Neutrophil (primary cell): ENCODE data around the gene SLC25A26.

Experiments
- H3K27ac ChIP-seq: fragments of 200-600 bp; sonication (generic); 2 replicates; pipeline ENCODE4 v1.5.1; 2016; ENCODE audit warnings: mild to moderate bottlenecking, moderate library complexity
- H3K27me3 ChIP-seq: fragments of 200-600 bp; sonication (generic); 2 replicates; pipeline ENCODE4 v1.6.0; 2016; ENCODE audit warnings: mild to moderate bottlenecking
- H3K36me3 ChIP-seq: fragments of 200-600 bp; sonication (generic); 2 replicates; pipeline ENCODE4 v1.5.1; 2017
- H3K4me1 ChIP-seq, 2 experiments: fragments of 200-600 bp in 1 of 2; sonication (generic) in 1 of 2; 1 replicate in 1 of 2; 2 replicates in 1 of 2; pipeline versions ENCODE4 v1.5.1 to v1.6.1; 2013 to 2016; ENCODE audit warnings: low read depth in 1 of 2, low read length in 1 of 2, mild to moderate bottlenecking in 1 of 2, moderate library complexity in 1 of 2; ENCODE audit not compliant: control insufficient read depth in 1 of 2, insufficient read depth in 1 of 2
- H3K4me3 ChIP-seq, 2 experiments: fragments of 200-600 bp in 1 of 2; sonication (generic) in 1 of 2; 1 replicate in 1 of 2; 2 replicates in 1 of 2; pipeline ENCODE4 v1.5.1; 2013 to 2016; ENCODE audit warnings: low read depth in 1 of 2, low read length in 1 of 2, mild to moderate bottlenecking in 1 of 2, moderate library complexity in 1 of 2
- H3K9me3 ChIP-seq: fragments of 200-600 bp; sonication (generic); 2 replicates; pipeline ENCODE4 v1.5.1; 2016
- TF ChIP-seq, protein P1 (sequence below): fragments of 200-600 bp; sonication (generic); IDR thresholded peaks from 2 replicates; pipeline ENCODE4 v1.5.1; 2016; ENCODE audit warnings: antibody characterized with exemption

SLC25A26 gene

DNA sequence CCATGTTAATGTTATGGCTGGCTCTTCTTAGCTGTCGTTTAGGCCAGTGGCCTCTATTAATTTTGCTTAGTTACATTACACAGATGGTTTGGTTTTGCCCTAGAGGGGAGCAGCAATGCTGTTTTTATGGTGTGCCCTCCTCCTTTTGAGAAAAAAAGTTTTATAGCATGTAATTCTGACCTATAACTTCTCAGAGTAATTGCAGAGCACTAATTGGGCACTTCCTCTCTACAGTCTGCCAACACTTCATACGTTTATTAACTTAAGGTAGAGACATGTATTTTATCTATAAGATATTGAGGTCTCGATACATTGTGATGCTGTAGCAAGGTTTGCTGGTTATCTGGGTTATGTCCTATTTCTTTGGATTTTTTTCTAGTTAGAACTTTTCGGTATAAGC is 12.2 kb downstream of the SLC25A26 start:
- H3K9me3 ChIP-seq = no peaks in the 10 kb centered on the region

DNA sequence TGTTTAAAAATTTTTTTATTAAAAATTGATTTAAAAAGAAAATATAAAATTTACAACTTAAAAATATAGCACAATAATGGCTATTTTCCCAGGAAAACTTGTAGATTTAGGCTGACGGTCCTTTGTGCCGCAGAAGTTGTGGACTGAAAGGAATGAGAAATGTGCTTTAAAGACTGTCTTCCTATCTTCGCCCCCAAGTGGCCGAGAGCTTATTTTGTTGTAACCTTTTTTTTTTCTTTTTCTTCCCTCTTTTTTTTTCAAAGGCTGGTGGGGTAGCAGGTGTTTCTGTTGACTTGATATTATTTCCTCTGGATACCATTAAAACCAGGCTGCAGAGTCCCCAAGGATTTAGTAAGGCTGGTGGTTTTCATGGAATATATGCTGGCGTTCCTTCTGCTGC is 15.5 kb downstream of the SLC25A26 start:
- Histone ChIP-seq H3K27ac (no peak overlapping the region), H3K36me3 (no peaks in the 10 kb centered on the region), H3K9me3 (no peaks in the 10 kb centered on the region), H3K27me3 (no peaks in the 10 kb centered on the region), H3K4me3 (no peak overlapping the region), H3K4me1 (no peaks in the 10 kb centered on the region)
- TF ChIP-seq, protein P1, sequence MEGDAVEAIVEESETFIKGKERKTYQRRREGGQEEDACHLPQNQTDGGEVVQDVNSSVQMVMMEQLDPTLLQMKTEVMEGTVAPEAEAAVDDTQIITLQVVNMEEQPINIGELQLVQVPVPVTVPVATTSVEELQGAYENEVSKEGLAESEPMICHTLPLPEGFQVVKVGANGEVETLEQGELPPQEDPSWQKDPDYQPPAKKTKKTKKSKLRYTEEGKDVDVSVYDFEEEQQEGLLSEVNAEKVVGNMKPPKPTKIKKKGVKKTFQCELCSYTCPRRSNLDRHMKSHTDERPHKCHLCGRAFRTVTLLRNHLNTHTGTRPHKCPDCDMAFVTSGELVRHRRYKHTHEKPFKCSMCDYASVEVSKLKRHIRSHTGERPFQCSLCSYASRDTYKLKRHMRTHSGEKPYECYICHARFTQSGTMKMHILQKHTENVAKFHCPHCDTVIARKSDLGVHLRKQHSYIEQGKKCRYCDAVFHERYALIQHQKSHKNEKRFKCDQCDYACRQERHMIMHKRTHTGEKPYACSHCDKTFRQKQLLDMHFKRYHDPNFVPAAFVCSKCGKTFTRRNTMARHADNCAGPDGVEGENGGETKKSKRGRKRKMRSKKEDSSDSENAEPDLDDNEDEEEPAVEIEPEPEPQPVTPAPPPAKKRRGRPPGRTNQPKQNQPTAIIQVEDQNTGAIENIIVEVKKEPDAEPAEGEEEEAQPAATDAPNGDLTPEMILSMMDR = no peak

More for the DNA sequence above, 12.2 kb downstream of the SLC25A26 start:
- TF ChIP-seq, protein P1 = no peak
- Histone ChIP-seq H3K27me3 (no peaks in the 10 kb centered on the region), H3K27ac (no peak overlapping the region), H3K4me1 (no peaks in the 10 kb centered on the region), H3K4me3 (no peak overlapping the region), H3K36me3 (no peaks in the 10 kb centered on the region)

DNA sequence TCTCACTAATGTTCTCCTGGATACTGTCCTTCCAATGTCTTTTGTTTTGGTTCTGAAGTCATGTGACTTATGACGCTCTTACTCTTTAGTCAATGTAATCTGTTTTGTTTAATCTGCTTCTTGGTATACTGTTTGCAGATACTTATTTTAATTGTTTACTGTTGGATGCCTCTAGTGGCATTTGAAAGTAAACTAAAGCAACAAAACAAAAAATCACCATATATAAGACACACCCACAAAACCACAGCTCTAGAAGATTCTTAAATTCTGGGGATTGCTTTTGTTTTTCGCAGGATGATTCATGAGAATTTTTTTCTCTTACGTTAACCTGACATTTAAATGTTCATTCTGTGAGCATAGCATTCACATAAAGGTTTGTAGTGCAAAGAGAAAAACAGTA is 16.8 kb downstream of the SLC25A26 start:
- H3K27ac ChIP-seq = no peak overlapping the region
- H3K4me3 ChIP-seq = no peak overlapping the region
- H3K4me1 ChIP-seq = no peaks in the 10 kb centered on the region
- no peaks in the 10 kb centered on the region for H3K27me3 ChIP-seq
- H3K36me3 ChIP-seq = no peaks in the 10 kb centered on the region
- no peaks in the 10 kb centered on the region for H3K9me3 ChIP-seq
- TF ChIP-seq, protein P1 = no peak

DNA sequence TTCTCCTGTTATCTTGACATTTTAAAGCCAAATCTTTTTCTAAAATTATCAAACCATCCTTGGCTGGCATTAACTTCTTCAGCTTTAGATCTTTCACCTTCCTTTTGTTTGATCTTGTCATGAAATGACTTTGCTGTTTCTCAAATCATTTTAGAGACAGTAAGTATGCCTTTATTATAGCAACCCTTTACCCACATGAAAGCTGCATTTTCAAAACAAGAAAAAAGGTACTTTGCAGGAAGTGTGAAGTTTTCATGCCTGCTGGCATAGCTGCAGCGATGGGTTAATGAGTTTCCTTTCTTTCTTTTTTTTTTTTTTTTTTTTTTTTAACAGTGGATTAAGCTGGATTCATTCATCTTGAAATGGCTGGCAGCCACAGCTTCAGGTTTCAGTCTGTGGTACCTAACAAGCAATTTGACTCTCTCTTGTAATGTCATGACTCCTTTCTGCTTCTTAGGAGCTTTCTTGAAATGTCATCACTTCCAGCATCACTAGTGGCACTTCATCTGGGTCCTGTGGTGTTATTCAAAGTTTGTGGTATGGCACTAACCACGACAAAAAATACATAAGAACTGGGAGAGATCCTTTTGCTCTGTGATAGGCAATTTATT is 18.8 kb downstream of the SLC25A26 start:
- H3K4me1 ChIP-seq = no peaks in the 10 kb centered on the region
- H3K36me3 ChIP-seq = no peaks in the 10 kb centered on the region
- H3K27ac ChIP-seq = no peak overlapping the region
- H3K9me3 ChIP-seq = no peaks in the 10 kb centered on the region
- no peaks in the 10 kb centered on the region for H3K27me3 ChIP-seq
- H3K4me3 ChIP-seq = no peak overlapping the region
- TF ChIP-seq, protein P1 = no peak

DNA sequence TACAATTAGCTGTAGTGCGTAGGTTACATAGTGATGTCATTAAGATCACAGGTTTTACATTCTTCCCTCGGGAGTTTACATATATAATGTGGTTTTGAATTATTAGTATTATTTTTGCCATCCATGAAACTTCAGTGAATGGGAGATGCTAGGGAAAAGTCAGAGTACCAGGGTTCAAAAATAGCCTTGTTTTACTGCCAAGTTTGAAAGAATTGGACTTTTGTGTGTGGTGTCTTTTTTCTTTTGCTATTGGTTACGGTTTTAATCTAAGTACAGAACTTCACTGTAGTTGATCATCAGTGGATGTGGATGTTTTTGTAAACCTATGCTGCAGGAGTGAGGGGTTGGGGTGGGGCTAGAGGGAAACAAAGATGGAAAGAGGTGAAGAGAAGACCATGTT is 20.7 kb downstream of the SLC25A26 start:
- H3K36me3 ChIP-seq = no peaks in the 10 kb centered on the region
- H3K4me1 ChIP-seq = no peaks in the 10 kb centered on the region
- H3K27me3 ChIP-seq = no peaks in the 10 kb centered on the region
- no peak overlapping the region for H3K4me3 ChIP-seq
- no peaks in the 10 kb centered on the region for H3K9me3 ChIP-seq
- H3K27ac ChIP-seq = no peak overlapping the region
- TF ChIP-seq, protein P1 = no peak
